Measurements from ENCODE around the gene SH3GL3. TPM values are rescaled to one million over a fixed set of nuclear protein-coding genes. Genes with fewer than 3 reads are reported as not detected.

The SH3GL3 gene
- total RNA-seq, 1 donor from 2014 or later: not detected

GRCh38 chr15:83616840-83617239 is 169.7 kb downstream of the SH3GL3 start:
- intact Hi-C loops (cut with DNase I): no loop called here
- no peaks in the 10 kb centered on the region for H3K36me3 ChIP-seq
- no peak for DNase-seq (ENCODE audit: low spot score in 2 of 2)
- H3K4me1 ChIP-seq: peaks cover 0 to 12% of the 10 kb centered on the region in 2 donors
- no peak overlapping the region for H3K4me3 ChIP-seq
- H3K27me3 ChIP-seq: no peaks in the 10 kb centered on the region
- H3K9me3 ChIP-seq: no peaks in the 10 kb centered on the region
- TF ChIP-seq CTCF (IDR thresholded peaks at IDR 0.05): no peak
- no peak overlapping the region for H3K27ac ChIP-seq

GRCh38 chr15:83626171-83626802 is 179.1 kb downstream of the SH3GL3 start:
- no peak for DNase-seq (ENCODE audit: low spot score in 2 of 2)
- Histone ChIP-seq H3K4me1 (no peaks in the 10 kb centered on the region), H3K4me3 (no peak overlapping the region), H3K9me3 (no peaks in the 10 kb centered on the region), H3K27ac (no peak overlapping the region), H3K36me3 (no peaks in the 10 kb centered on the region), H3K27me3 (no peaks in the 10 kb centered on the region)
- TF ChIP-seq CTCF (IDR thresholded peaks at IDR 0.05): no peak
- intact Hi-C loops (cut with DNase I): no loop called here

- no peaks in the 10 kb centered on the region for H3K9me3 ChIP-seq
- no peak overlapping the region for H3K27ac ChIP-seq
- H3K4me3 ChIP-seq: no peak overlapping the region
- H3K27me3 ChIP-seq: no peaks in the 10 kb centered on the region
- intact Hi-C loops (cut with DNase I): no loop called here
- no peak for TF ChIP-seq CTCF (IDR thresholded peaks at IDR 0.05)
- no peaks in the 10 kb centered on the region for H3K4me1 ChIP-seq
- DNase-seq (ENCODE audit: low spot score in 2 of 2): no peak
- no peaks in the 10 kb centered on the region for H3K36me3 ChIP-seq
These were observed 184.4 kb downstream of the SH3GL3 start for GRCh38 chr15:83631534-83631933.

GRCh38 chr15:83643201-83643600 is 196.1 kb downstream of the SH3GL3 start:
- Histone ChIP-seq H3K27ac (no peak overlapping the region), H3K27me3 (no peaks in the 10 kb centered on the region), H3K36me3 (no peaks in the 10 kb centered on the region), H3K9me3 (peaks cover 8 to 12% of the 10 kb centered on the region in 2 donors), H3K4me3 (no peak overlapping the region), H3K4me1 (no peaks in the 10 kb centered on the region)
- no peak for TF ChIP-seq CTCF (IDR thresholded peaks at IDR 0.05)
- intact Hi-C loops (cut with DNase I): no loop called here
- DNase-seq (ENCODE audit: low spot score in 2 of 2): no peak

GRCh38 chr15:83644439-83644838 is 197.3 kb downstream of the SH3GL3 start:
- Histone ChIP-seq H3K4me3 (no peak overlapping the region), H3K27ac (no peak overlapping the region), H3K36me3 (no peaks in the 10 kb centered on the region), H3K4me1 (no peaks in the 10 kb centered on the region), H3K27me3 (no peaks in the 10 kb centered on the region), H3K9me3 (peaks cover 8 to 12% of the 10 kb centered on the region in 2 donors)
- intact Hi-C loops (cut with DNase I): no loop called here
- TF ChIP-seq CTCF (IDR thresholded peaks at IDR 0.05): no peak
- no peak for DNase-seq (ENCODE audit: low spot score in 2 of 2)

GRCh38 chr15:83650831-83651230 is 203.7 kb downstream of the SH3GL3 start:
- Histone ChIP-seq H3K9me3 (no peaks in the 10 kb centered on the region), H3K4me3 (no peak overlapping the region), H3K27ac (no peak overlapping the region), H3K4me1 (peaks cover 4 to 10% of the 10 kb centered on the region in 2 donors), H3K36me3 (no peaks in the 10 kb centered on the region), H3K27me3 (no peaks in the 10 kb centered on the region)
- intact Hi-C loops (cut with DNase I): loop anchor here (5.0 kb wide), 5 partner anchors 61 to 204 kb away; partner anchors contain the start of gene SH3GL3
- no peak for TF ChIP-seq CTCF (IDR thresholded peaks at IDR 0.05)
- no peak for DNase-seq (ENCODE audit: low spot score in 2 of 2)

All from ascending aorta (tissue), 2 donors.